Loucy (cell line): ENCODE measurements around the gene UTP11.

Experiments
- EZH2phosphoT487 ChIP-seq: fragments of 200-600 bp; IDR thresholded peaks from 2 replicates; pipeline ENCODE4 v1.6.1; 2018; ENCODE audit warnings: antibody characterized with exemption, mild to moderate bottlenecking, moderate library complexity, borderline replicate concordance
- TF ChIP-seq, protein P1 (sequence below): fragments of 200-600 bp; sonication (generic); conservative IDR thresholded peaks from 2 replicates; pipeline ENCODE4 v1.5.1; 2014; ENCODE audit warnings: mild to moderate bottlenecking, antibody characterized with exemption, low read length

GRCh38 chr1:38038861-38039260 lies 26.3 kb downstream of the UTP11 start:
- TF ChIP-seq, protein P1, sequence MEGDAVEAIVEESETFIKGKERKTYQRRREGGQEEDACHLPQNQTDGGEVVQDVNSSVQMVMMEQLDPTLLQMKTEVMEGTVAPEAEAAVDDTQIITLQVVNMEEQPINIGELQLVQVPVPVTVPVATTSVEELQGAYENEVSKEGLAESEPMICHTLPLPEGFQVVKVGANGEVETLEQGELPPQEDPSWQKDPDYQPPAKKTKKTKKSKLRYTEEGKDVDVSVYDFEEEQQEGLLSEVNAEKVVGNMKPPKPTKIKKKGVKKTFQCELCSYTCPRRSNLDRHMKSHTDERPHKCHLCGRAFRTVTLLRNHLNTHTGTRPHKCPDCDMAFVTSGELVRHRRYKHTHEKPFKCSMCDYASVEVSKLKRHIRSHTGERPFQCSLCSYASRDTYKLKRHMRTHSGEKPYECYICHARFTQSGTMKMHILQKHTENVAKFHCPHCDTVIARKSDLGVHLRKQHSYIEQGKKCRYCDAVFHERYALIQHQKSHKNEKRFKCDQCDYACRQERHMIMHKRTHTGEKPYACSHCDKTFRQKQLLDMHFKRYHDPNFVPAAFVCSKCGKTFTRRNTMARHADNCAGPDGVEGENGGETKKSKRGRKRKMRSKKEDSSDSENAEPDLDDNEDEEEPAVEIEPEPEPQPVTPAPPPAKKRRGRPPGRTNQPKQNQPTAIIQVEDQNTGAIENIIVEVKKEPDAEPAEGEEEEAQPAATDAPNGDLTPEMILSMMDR, result no peak
- TF ChIP-seq EZH2phosphoT487, result no peak
